Measurements from ENCODE around the gene MROH2A. TPM values are rescaled to one million over a fixed set of nuclear protein-coding genes. Genes with fewer than 3 reads are reported as not detected.
"Not testable (repeated sequence)": the region's sequence is repeated elsewhere in the genome, so short reads cannot be mapped to it uniquely, and the experiment has no call there.

MROH2A gene
- total and polyA plus RNA-seq, 11 donors, result 0.75 TPM; not detected in 10

GRCh38 chr2:233740870-233741269, 37.3 kb upstream of the MROH2A start:
- Histone ChIP-seq H3K27ac (no peak overlapping the region), H3K9me3 (no peaks in the 10 kb centered on the region), H3K27me3 (peaks cover 0 to 14% (median 0%) of the 10 kb centered on the region in 9 donors), H3K4me3 (no peak overlapping the region), H3K4me1 (no peaks in the 10 kb centered on the region), H3K36me3 (no peaks in the 10 kb centered on the region)
- no peak for ATAC-seq
- no peak for TF ChIP-seq CTCF (IDR thresholded peaks at IDR 0.05)
- 61 to 77% (median 68%) methylated on average over 2 of the region's 2 CpGs for WGBS, 4 donors
- intact Hi-C loops (cut with DNase I), result no loop called here
- no peak for DNase-seq

- H3K4me3 ChIP-seq, result no peak overlapping the region
- intact Hi-C loops (cut with DNase I), result no loop called here
- H3K27me3 ChIP-seq, result peaks cover 0 to 6% (median 0%) of the 10 kb centered on the region in 9 donors
- H3K4me1 ChIP-seq, result no peaks in the 10 kb centered on the region
- no peaks in the 10 kb centered on the region for H3K36me3 ChIP-seq
- no peak for ATAC-seq
- DNase-seq, result no peak
- H3K9me3 ChIP-seq, result no peaks in the 10 kb centered on the region
- no peak overlapping the region for H3K27ac ChIP-seq
- WGBS, 4 donors, result 89 to 91% (median 91%) methylated on average over 37 to 46 of the region's 46 CpGs
- TF ChIP-seq CTCF (IDR thresholded peaks at IDR 0.05), result no peak
- no peak for TF ChIP-seq POLR2A (IDR thresholded peaks at IDR 0.05)
These were observed 34.5 kb upstream of the MROH2A start for GRCh38 chr2:233743464-233744259.

GRCh38 chr2:233745073-233745755, 32.9 kb upstream of the MROH2A start:
- DNase-seq (no peak), ATAC-seq (no peak)
- Histone ChIP-seq H3K27me3 (peaks cover 0 to 6% (median 0%) of the 10 kb centered on the region in 9 donors), H3K36me3 (no peaks in the 10 kb centered on the region), H3K4me3 (no peak overlapping the region), H3K4me1 (no peaks in the 10 kb centered on the region), H3K9me3 (no peaks in the 10 kb centered on the region), H3K27ac (no peak overlapping the region)
- intact Hi-C loops (cut with DNase I), result no loop called here
- no peak for TF ChIP-seq POLR2A (IDR thresholded peaks at IDR 0.05)
- TF ChIP-seq CTCF (IDR thresholded peaks at IDR 0.05), result no peak
- whole genome bisulfite sequencing, 4 donors, result 75 to 77% (median 77%) methylated on average over 5 of the region's 5 CpGs

- H3K36me3 ChIP-seq; H3K4me3 ChIP-seq; ATAC-seq; DNase-seq; H3K4me1 ChIP-seq; H3K9me3 ChIP-seq; H3K27me3 ChIP-seq; H3K27ac ChIP-seq; intact Hi-C loops (cut with DNase I): not testable (repeated sequence)
- WGBS, 4 donors, result 57 to 70% (median 59%) methylated on average over 2 of the region's 2 CpGs
These were observed 32.3 kb upstream of the MROH2A start for GRCh38 chr2:233745838-233746237.

Data from heart left ventricle (tissue), 16 donors.